ENCODE results near the gene SPTBN4. TPM values are rescaled to one million over a fixed set of nuclear protein-coding genes. Genes with fewer than 3 reads are reported as not detected.
A peak's percentile ranks its signal among the peaks of the same experiment; 100 is the strongest.

The SPTBN4 gene
- total RNA-seq, 2 donors from 2014 or later: 0.79 to 2.0 TPM

DNA sequence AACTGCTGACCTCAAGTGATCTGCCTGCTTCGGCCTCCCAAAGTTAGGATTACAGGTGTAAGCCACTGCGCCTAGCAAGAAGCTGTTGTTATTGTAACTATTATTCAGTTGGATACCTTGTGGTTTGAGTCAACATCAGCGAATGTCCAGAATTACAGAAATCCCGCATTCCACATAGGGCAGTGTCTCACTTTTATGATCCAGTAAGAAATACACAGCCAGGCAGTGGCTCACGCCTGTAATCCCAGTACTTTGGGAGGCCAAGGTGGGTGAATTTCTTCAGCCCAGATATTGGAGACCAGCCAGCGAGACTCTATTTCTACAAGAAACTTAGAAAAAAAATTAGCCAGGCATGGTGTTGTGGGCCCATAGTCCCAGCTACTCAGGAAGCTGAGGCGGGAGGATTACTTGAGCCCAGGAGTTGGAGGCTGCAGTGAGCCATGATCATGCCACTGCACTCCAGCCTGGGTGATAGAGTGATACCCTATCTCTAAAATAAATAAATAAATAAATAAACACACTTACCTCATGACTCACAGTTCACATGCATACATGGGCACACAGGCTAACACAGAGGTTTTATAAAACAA, 43.8 kb downstream of the SPTBN4 start:
- 94% methylated on average over 7 of the region's 7 CpGs for WGBS, 2 experiments (ENCODE audit: insufficient coverage in 1 of 2, insufficient read length in 1 of 2)
- no peak for DNase-seq
- H3K4me3 Mint-ChIP-seq: no peak overlapping the region
- no peak overlapping the region for H3K27ac Mint-ChIP-seq
- peaks cover 80% of the 10 kb centered on the region for H3K27me3 Mint-ChIP-seq (ENCODE audit: insufficient read depth)
- Histone ChIP-seq H3K4me1 (ENCODE audit: control insufficient read depth, insufficient read depth, low read length) (no peaks in the 10 kb centered on the region), H3K27ac (ENCODE audit: low read depth, low read length) (no peak overlapping the region), H3K9me3 (ENCODE audit: control insufficient read depth, low read length) (no peaks in the 10 kb centered on the region), H3K4me3 (ENCODE audit: low read length) (no peak overlapping the region), H3K27me3 (ENCODE audit: control insufficient read depth, insufficient read depth, low read length, poor library complexity, severe bottlenecking) (peaks cover 82% of the 10 kb centered on the region), H3K9ac (ENCODE audit: extremely low read depth, low read length, poor library complexity, severe bottlenecking) (no peak overlapping the region), H3K36me3 (ENCODE audit: control insufficient read depth, insufficient read depth, low read length) (no peaks in the 10 kb centered on the region)
- TF ChIP-seq CTCF (conservative IDR thresholded peaks at IDR 0.05): no peak
- peaks cover 8% of the 10 kb centered on the region for H3K9me3 Mint-ChIP-seq
- H3K4me1 Mint-ChIP-seq: no peaks in the 10 kb centered on the region
- H3K36me3 Mint-ChIP-seq (ENCODE audit: low read depth): no peaks in the 10 kb centered on the region

- Mint-ChIP-seq H3K4me3 (no peak overlapping the region), H3K36me3 (ENCODE audit: low read depth) (no peaks in the 10 kb centered on the region), H3K27me3 (ENCODE audit: insufficient read depth) (peaks cover 77% of the 10 kb centered on the region), H3K27ac (no peak overlapping the region), H3K9me3 (peaks cover 8% of the 10 kb centered on the region), H3K4me1 (no peaks in the 10 kb centered on the region)
- DNase-seq: no peak
- Histone ChIP-seq H3K9me3 (ENCODE audit: control insufficient read depth, low read length) (no peaks in the 10 kb centered on the region), H3K4me1 (ENCODE audit: control insufficient read depth, insufficient read depth, low read length) (no peaks in the 10 kb centered on the region), H3K27me3 (ENCODE audit: control insufficient read depth, insufficient read depth, low read length, poor library complexity, severe bottlenecking) (peaks cover 80% of the 10 kb centered on the region), H3K36me3 (ENCODE audit: control insufficient read depth, insufficient read depth, low read length) (no peaks in the 10 kb centered on the region), H3K27ac (ENCODE audit: low read depth, low read length) (no peak overlapping the region), H3K4me3 (ENCODE audit: low read length) (no peak overlapping the region), H3K9ac (ENCODE audit: extremely low read depth, low read length, poor library complexity, severe bottlenecking) (no peak overlapping the region)
- no peak for TF ChIP-seq CTCF (conservative IDR thresholded peaks at IDR 0.05)
- WGBS, 2 experiments (ENCODE audit: insufficient coverage in 1 of 2, insufficient read length in 1 of 2): 82 to 92% methylated on average over 5 to 6 of the region's 6 CpGs
Observed at GRCh38 chr19:40511487-40511886, 44.7 kb downstream of the SPTBN4 start.

GRCh38 chr19:40512110-40512472, 45.3 kb downstream of the SPTBN4 start:
- no peak overlapping the region for H3K27ac ChIP-seq (ENCODE audit: low read depth, low read length)
- no peak for DNase-seq
- Mint-ChIP-seq H3K36me3 (ENCODE audit: low read depth) (no peaks in the 10 kb centered on the region), H3K4me1 (no peaks in the 10 kb centered on the region), H3K9me3 (peaks cover 8% of the 10 kb centered on the region), H3K4me3 (peak overlapping the region; percentile 6), H3K27ac (no peak overlapping the region), H3K27me3 (ENCODE audit: insufficient read depth) (peaks cover 83% of the 10 kb centered on the region)
- no peak overlapping the region for H3K9ac ChIP-seq (ENCODE audit: extremely low read depth, low read length, poor library complexity, severe bottlenecking)
- no peaks in the 10 kb centered on the region for H3K9me3 ChIP-seq (ENCODE audit: control insufficient read depth, low read length)
- no peaks in the 10 kb centered on the region for H3K4me1 ChIP-seq (ENCODE audit: control insufficient read depth, insufficient read depth, low read length)
- peak overlapping the region; percentile 49 for H3K4me3 ChIP-seq (ENCODE audit: low read length)
- H3K36me3 ChIP-seq (ENCODE audit: control insufficient read depth, insufficient read depth, low read length): no peaks in the 10 kb centered on the region
- WGBS, 2 experiments (ENCODE audit: insufficient coverage in 1 of 2, insufficient read length in 1 of 2): 41% methylated on average over 1 of the region's 1 CpG; no CpG with 5 or more reads in 1 of the 2 experiments
- peaks cover 85% of the 10 kb centered on the region for H3K27me3 ChIP-seq (ENCODE audit: control insufficient read depth, insufficient read depth, low read length, poor library complexity, severe bottlenecking)
- TF ChIP-seq CTCF (conservative IDR thresholded peaks at IDR 0.05): no peak

Data from endodermal cell (in vitro differentiated cells).